ENCODE results near the gene DNASE1L2. TPM values are rescaled to one million over a fixed set of nuclear protein-coding genes. Genes with fewer than 3 reads are reported as not detected.

DNASE1L2 gene
- total RNA-seq, 1 experiment from 2014 or later = 1.9 TPM

- CTCF ChIA-PET = no interaction called here
- peak; percentile 92 for ATAC-seq
Measured at GRCh38 chr16:2267913-2268666, 31.8 kb downstream of the DNASE1L2 start, which contains the start of gene RNPS1. Gene RNPS1 (minus strand): TSS chr16:2268126. CDS start chr16:2264643, 3,483 bp downstream.

GRCh38 chr16:2270070-2270462 is 33.8 kb downstream of the DNASE1L2 start:
- intact Hi-C loops (cut with micrococcal nuclease) = no loop called here
- Histone ChIP-seq H3K9me3 (ENCODE audit: control insufficient read depth in 1 of 2, insufficient read depth in 1 of 2, low read depth in 1 of 2, low read length in 2 of 2) (no peaks in the 10 kb centered on the region), H3K9ac (ENCODE audit: low read length) (no peak overlapping the region; the same call in 1 of the 2 replicates), H3K27ac (ENCODE audit: low read depth, low read length) (no peak overlapping the region), H3K4me1 (ENCODE audit: control insufficient read depth in 1 of 2, insufficient read depth in 2 of 2, low read length in 2 of 2) (peaks cover 15 to 21% of the 10 kb centered on the region in 2 experiments; a peak in 3 of 4 replicates), H2AFZ (ENCODE audit: low read depth, low read length, poor library complexity, severe bottlenecking) (no peak overlapping the region), H3K27me3 (ENCODE audit: insufficient read depth, low read length) (no peaks in the 10 kb centered on the region), H3K4me3 (replicated peaks in 1 of 2; ENCODE audit: low read depth in 1 of 2, low read length in 2 of 2) (no peak overlapping the region; a peak in 1 of 4 replicates), H3K79me2 (ENCODE audit: insufficient read depth, low read length) (peaks cover 34% of the 10 kb centered on the region), H3K4me2 (ENCODE audit: low read length) (peak overlapping the region; percentile 94), H4K20me1 (ENCODE audit: insufficient read depth) (peaks cover 13% of the 10 kb centered on the region; the same call in 1 of the 2 replicates), H3K9me2 (ENCODE audit: insufficient read depth) (no peaks in the 10 kb centered on the region), H3K36me3 (ENCODE audit: control insufficient read depth in 1 of 2, insufficient read depth in 2 of 2, low read length in 2 of 2) (peaks cover 0 to 8% of the 10 kb centered on the region in 2 experiments; a peak in 1 of 4 replicates)
- BruUV-seq (replicated peaks) = no TSS peak
- no peak for DNase-seq (ENCODE audit: low read depth, low spot score)
- ChIA-PET CTCF (interaction anchor here (1.9 kb wide), 1 partner anchor 231 kb away, joined by 5 read pairs; no protein-coding TSS in a partner anchor), POLR2A (no interaction called here), RAD21 (ENCODE audit: low non-redundant PET in 1 of 2, low total read pairs in 2 of 2, uncharacterized antibody in 2 of 2, unreplicated experiment in 2 of 2) (no interaction called here)
- ATAC-seq = no peak
- TF ChIP-seq ATF3 (IDR thresholded peaks at IDR 0.05) = no peak
- no peak for TF ChIP-seq SIN3A (IDR thresholded peaks at IDR 0.05; ENCODE audit: low read depth)
- no peak for TF ChIP-seq REST (IDR thresholded peaks at IDR 0.05; ENCODE audit: low read depth)
- no peak for TF ChIP-seq CTCF (IDR thresholded peaks at IDR 0.05 in 2 of 3, conservative IDR thresholded peaks at IDR 0.05 in 1 of 3; ENCODE audit: borderline replicate concordance in 1 of 3, insufficient read depth in 1 of 3, low read depth in 2 of 3, low read length in 2 of 3)

More at GRCh38 chr16:2267913-2268666, 31.8 kb downstream of the DNASE1L2 start, which contains the start of gene RNPS1:
- no peak for TF ChIP-seq JUND (IDR thresholded peaks at IDR 0.05)
- TF ChIP-seq CBX3 (IDR thresholded peaks at IDR 0.05; ENCODE audit: low read depth) = no peak; the same call in 1 of the 2 replicates
- TF ChIP-seq SP1 (IDR thresholded peaks at IDR 0.05; ENCODE audit: low read depth) = peak; percentile 95
- peak; percentile 89 for TF ChIP-seq POLR2AphosphoS5 (IDR thresholded peaks at IDR 0.05; ENCODE audit: low read depth, low read length)
- TF ChIP-seq TCF7L2 (IDR thresholded peaks at IDR 0.05; ENCODE audit: borderline replicate concordance, extremely low read depth, insufficient read depth, insufficient read length) = peak; percentile 79
- peak; percentile 59 for TF ChIP-seq POLR2A (IDR thresholded peaks at IDR 0.05; ENCODE audit: borderline replicate concordance, extremely low read depth, insufficient read depth, insufficient read length)
- peak; percentile 69 for TF ChIP-seq YY1 (IDR thresholded peaks at IDR 0.05; ENCODE audit: extremely low read depth, insufficient replicate concordance, low read depth, low read length)
- TF ChIP-seq SIN3A (IDR thresholded peaks at IDR 0.05; ENCODE audit: low read depth) = peak; percentile 76; the same call in 1 of the 2 replicates
- peak; percentile 93 for TF ChIP-seq SRF (IDR thresholded peaks at IDR 0.05; ENCODE audit: low read depth)
- no peak; the same call in 1 of the 2 replicates for TF ChIP-seq ELF1 (IDR thresholded peaks at IDR 0.05; ENCODE audit: borderline replicate concordance, low read depth)
- TF ChIP-seq MAX (IDR thresholded peaks at IDR 0.05) = peak; percentile 98
- peak; percentile 87 for TF ChIP-seq ZFX (IDR thresholded peaks at IDR 0.05)
- Histone ChIP-seq H3K9me3 (ENCODE audit: control insufficient read depth in 1 of 2, insufficient read depth in 1 of 2, low read depth in 1 of 2, low read length in 2 of 2) (no peaks in the 10 kb centered on the region), H3K4me1 (ENCODE audit: control insufficient read depth in 1 of 2, insufficient read depth in 2 of 2, low read length in 2 of 2) (peaks cover 15 to 21% of the 10 kb centered on the region in 2 experiments; a peak in 3 of 4 replicates), H2AFZ (ENCODE audit: low read depth, low read length, poor library complexity, severe bottlenecking) (no peak within 1 kb of the TSS), H4K20me1 (ENCODE audit: insufficient read depth) (peaks cover 28% of the 10 kb centered on the region; the same call in 1 of the 2 replicates), H3K27ac (ENCODE audit: low read depth, low read length) (peak within 1 kb of the TSS; percentile 91), H3K36me3 (ENCODE audit: control insufficient read depth in 1 of 2, insufficient read depth in 2 of 2, low read length in 2 of 2) (peaks cover 8 to 28% of the 10 kb centered on the region in 2 experiments; a peak in 3 of 4 replicates), H3K4me2 (ENCODE audit: low read length) (peak within 1 kb of the TSS; percentile 94), H3K9ac (ENCODE audit: low read length) (peak within 1 kb of the TSS; percentile 94), H3K9me2 (ENCODE audit: insufficient read depth) (no peaks in the 10 kb centered on the region), H3K27me3 (ENCODE audit: insufficient read depth, low read length) (no peaks in the 10 kb centered on the region), H3K79me2 (ENCODE audit: insufficient read depth, low read length) (peaks cover 54% of the 10 kb centered on the region), H3K4me3 (replicated peaks in 1 of 2; ENCODE audit: low read depth in 1 of 2, low read length in 2 of 2) (peak within 1 kb of the TSS; percentile 81 to 90)
- intact Hi-C loops (cut with micrococcal nuclease) = loop anchor here (10.0 kb wide), 2 partner anchors 157 to 237 kb away; partner anchors contain the start of gene CCNF
- RAD21 ChIA-PET (ENCODE audit: low non-redundant PET in 1 of 2, low total read pairs in 2 of 2, uncharacterized antibody in 2 of 2, unreplicated experiment in 2 of 2) = no interaction called here
- DNase-seq (ENCODE audit: low read depth, low spot score) = peak; percentile 93
- POLR2A ChIA-PET = interaction anchor here (1.1 to 1.2 kb wide), 2 partner anchors 17 to 252 kb away, joined by 3 to 4 read pairs; partner anchors contain the start of genes AMDHD2 and ECI1
- BruUV-seq (replicated peaks) = no TSS peak

Measured in HCT116 (cell line).